ENCODE measurements around the gene IKBKE. TPM values are rescaled to one million over a fixed set of nuclear protein-coding genes. Genes with fewer than 3 reads are reported as not detected.

IKBKE gene
- total and polyA plus RNA-seq, 2 of the 8 experiments (the other 6 are each of a cell fraction or from before 2014, with no cell fraction given): 8.6 to 12.0 TPM

DNA sequence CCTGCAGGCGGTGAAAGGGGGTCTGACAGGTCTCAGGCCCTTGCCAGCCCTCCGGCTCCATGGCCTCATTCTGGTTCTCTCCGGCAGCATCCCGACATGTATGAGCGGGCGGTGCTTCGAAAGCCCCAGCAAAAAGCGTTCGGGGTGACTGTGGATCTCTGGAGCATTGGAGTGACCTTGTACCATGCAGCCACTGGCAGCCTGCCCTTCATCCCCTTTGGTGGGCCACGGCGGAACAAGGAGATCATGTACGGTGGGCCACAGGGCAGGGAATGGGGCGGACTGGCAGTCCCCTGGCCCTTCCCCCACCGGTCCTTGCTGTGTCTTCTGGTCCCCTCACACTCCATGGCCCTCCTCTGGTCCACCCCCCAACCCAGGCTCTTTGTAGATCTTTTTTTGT is 6.3 kb downstream of the IKBKE start:
- no peak overlapping the region for H3K27ac ChIP-seq (ENCODE audit: low read depth, low read length)
- no peak overlapping the region for H4K91ac ChIP-seq (replicated peaks; ENCODE audit: insufficient read length, low read length)
- CTCF ChIA-PET (ENCODE audit: partially characterized antibody): interaction anchor here (0.6 to 5.3 kb wide), 11 partner anchors 11 to 107 kb away, joined by 3 to 74 read pairs (median 5); no protein-coding TSS in a partner anchor
- no peak overlapping the region for H2AK5ac ChIP-seq (ENCODE audit: low read depth, low read length)
- H3K4me2 ChIP-seq (ENCODE audit: insufficient read depth in 1 of 2, low read depth in 2 of 2, low read length in 2 of 2): no peak overlapping the region
- H4K5ac ChIP-seq (ENCODE audit: insufficient read length, low read depth, low read length): no peak overlapping the region
- H3K4me3 ChIP-seq (ENCODE audit: extremely low read depth in 1 of 4, insufficient read depth in 2 of 4, low read depth in 3 of 4, low read length in 4 of 4): no peak overlapping the region
- no peak overlapping the region for H4K8ac ChIP-seq (ENCODE audit: extremely low read depth, insufficient read depth, low read length)
- no peak overlapping the region for H2BK12ac ChIP-seq (ENCODE audit: low read depth, low read length)
- no peaks in the 10 kb centered on the region; the same call in 1 of the 2 replicates for H3K23me2 ChIP-seq (ENCODE audit: low read depth, low read length)
- TF ChIP-seq, protein P1, sequence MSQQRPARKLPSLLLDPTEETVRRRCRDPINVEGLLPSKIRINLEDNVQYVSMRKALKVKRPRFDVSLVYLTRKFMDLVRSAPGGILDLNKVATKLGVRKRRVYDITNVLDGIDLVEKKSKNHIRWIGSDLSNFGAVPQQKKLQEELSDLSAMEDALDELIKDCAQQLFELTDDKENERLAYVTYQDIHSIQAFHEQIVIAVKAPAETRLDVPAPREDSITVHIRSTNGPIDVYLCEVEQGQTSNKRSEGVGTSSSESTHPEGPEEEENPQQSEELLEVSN (IDR thresholded peaks at IDR 0.05): no peak
- H2BK15ac ChIP-seq (ENCODE audit: low read length): no peak overlapping the region
- no peak overlapping the region for H2BK5ac ChIP-seq (ENCODE audit: low read depth, low read length)
- H2BK120ac ChIP-seq (replicated peaks; ENCODE audit: low read depth, low read length): no peak overlapping the region
- H3K79me1 ChIP-seq (ENCODE audit: low read depth, low read length): no peaks in the 10 kb centered on the region
- no peaks in the 10 kb centered on the region for H3K79me2 ChIP-seq (ENCODE audit: control insufficient read depth in 1 of 2, insufficient read depth in 2 of 2, low read length in 2 of 2)
- H3K27me3 ChIP-seq (replicated peaks in 1 of 4; ENCODE audit: control insufficient read depth in 3 of 4, extremely low read depth in 1 of 4, insufficient read depth in 3 of 4, low read length in 3 of 4): no peaks in the 10 kb centered on the region
- DNase-seq (ENCODE audit: low read depth in 1 of 2, low spot score in 2 of 2): no peak
- no peak overlapping the region for H2AFZ ChIP-seq (ENCODE audit: low read length)
- no peaks in the 10 kb centered on the region for H4K20me1 ChIP-seq (replicated peaks in 1 of 2; ENCODE audit: control insufficient read depth in 1 of 2, insufficient read depth in 2 of 2, low read length in 2 of 2)
- POLR2A ChIA-PET (ENCODE audit: partially characterized antibody): no interaction called here
- no peak for FAIRE-seq
- no peak overlapping the region for H3K9ac ChIP-seq (replicated peaks in 1 of 4; ENCODE audit: extremely low read depth in 1 of 4, low read depth in 3 of 4, low read length in 3 of 4)
- WGBS, 2 experiments (ENCODE audit: extremely low coverage in 1 of 2, insufficient coverage in 1 of 2, insufficient read length in 1 of 2, insufficient replicate concordance in 2 of 2, low coverage in 1 of 2, low lambda C conversion rate in 2 of 2, missing lambda C conversion rate in 1 of 2): 92% methylated on average over 14 of the region's 14 CpGs; no CpG with 5 or more reads in 1 of the 2 experiments
- H3K9me3 ChIP-seq (ENCODE audit: insufficient read depth in 2 of 2, low read depth in 1 of 2, low read length in 1 of 2): no peaks in the 10 kb centered on the region
- peaks cover 0 to 24% (median 11%) of the 10 kb centered on the region in 4 experiments; a peak in 6 of 7 replicates for H3K4me1 ChIP-seq (replicated peaks in 1 of 4; ENCODE audit: control insufficient read depth in 3 of 4, insufficient read depth in 4 of 4, low read length in 3 of 4)
- no peak overlapping the region for H3K23ac ChIP-seq (ENCODE audit: insufficient read length)
- no peak overlapping the region for H3K18ac ChIP-seq (ENCODE audit: extremely low read depth, low read length)
- H2BK20ac ChIP-seq (ENCODE audit: low read length): no peak overlapping the region
- no peak overlapping the region for H3K4ac ChIP-seq (replicated peaks; ENCODE audit: insufficient read length, low read depth, low read length)
- H3K36me3 ChIP-seq (ENCODE audit: control insufficient read depth in 2 of 4, insufficient read depth in 4 of 4, low read length in 3 of 4): no peaks in the 10 kb centered on the region; a peak in 3 of 8 replicates
- no peak overlapping the region for H3K14ac ChIP-seq (ENCODE audit: insufficient read length)
- no peak overlapping the region for H3K56ac ChIP-seq (replicated peaks; ENCODE audit: insufficient read length, low read depth, low read length)

Measured in H1 (cell line).